ENCODE data around the gene NDC1. TPM values are rescaled to one million over a fixed set of nuclear protein-coding genes. Genes with fewer than 3 reads are reported as not detected.
"Not testable (repeated sequence)": the region's sequence is repeated elsewhere in the genome, so short reads cannot be mapped to it uniquely, and the experiment has no call there.

The NDC1 gene
- total and polyA plus RNA-seq, 2 donors, result 9.4 to 22.1 TPM

GRCh38 chr1:53766194-53766742 is 71.8 kb downstream of the NDC1 start:
- WGBS, result 94% methylated on average over 3 of the region's 3 CpGs
- Histone ChIP-seq H3K27ac (ENCODE audit: low read depth in 1 of 2, low read length in 1 of 2) (no peak overlapping the region), H3K36me3 (ENCODE audit: control insufficient read depth in 2 of 2, insufficient read depth in 2 of 2, low read length in 1 of 2) (peaks cover 0 to 26% of the 10 kb centered on the region in 2 donors)

GRCh38 chr1:53765657-53766056 is 72.4 kb downstream of the NDC1 start:
- Histone ChIP-seq H3K4me1 (ENCODE audit: control insufficient read depth in 2 of 2, insufficient read depth in 2 of 2, low read length in 2 of 2) (no peaks in the 10 kb centered on the region), H3K4me3 (ENCODE audit: low read length in 2 of 2) (no peak overlapping the region), H3K27ac (ENCODE audit: low read depth in 1 of 2, low read length in 1 of 2) (no peak overlapping the region), H3K9me3 (ENCODE audit: control insufficient read depth in 2 of 2, insufficient read depth in 1 of 2, low read length in 1 of 2) (no peaks in the 10 kb centered on the region), H3K36me3 (ENCODE audit: control insufficient read depth in 2 of 2, insufficient read depth in 2 of 2, low read length in 1 of 2) (peaks cover 0 to 22% of the 10 kb centered on the region in 2 donors), H3K27me3 (ENCODE audit: control insufficient read depth in 2 of 2, insufficient read depth in 1 of 2, low read length in 1 of 2) (no peaks in the 10 kb centered on the region)
- WGBS, result 95% methylated on average over 1 of the region's 1 CpG
- DNase-seq (ENCODE audit: low read depth in 6 of 9, low spot score in 9 of 9), result peak in 1 of 9 donors; percentile 8

More at GRCh38 chr1:53766194-53766742, 71.8 kb downstream of the NDC1 start:
- H3K9me3 ChIP-seq (ENCODE audit: control insufficient read depth in 2 of 2, insufficient read depth in 1 of 2, low read length in 1 of 2), result no peaks in the 10 kb centered on the region
- no peaks in the 10 kb centered on the region for H3K27me3 ChIP-seq (ENCODE audit: control insufficient read depth in 2 of 2, insufficient read depth in 1 of 2, low read length in 1 of 2)
- no peak for DNase-seq (ENCODE audit: low read depth in 6 of 9, low spot score in 9 of 9)
- no peak overlapping the region for H3K4me3 ChIP-seq (ENCODE audit: low read length in 2 of 2)
- H3K4me1 ChIP-seq (ENCODE audit: control insufficient read depth in 2 of 2, insufficient read depth in 2 of 2, low read length in 2 of 2), result no peaks in the 10 kb centered on the region

- Histone ChIP-seq H3K27me3 (ENCODE audit: control insufficient read depth in 2 of 2, insufficient read depth in 1 of 2, low read length in 1 of 2) (no peaks in the 10 kb centered on the region), H3K27ac (ENCODE audit: low read depth in 1 of 2, low read length in 1 of 2) (no peak overlapping the region), H3K4me3 (ENCODE audit: low read length in 2 of 2) (no peak overlapping the region), H3K4me1 (ENCODE audit: control insufficient read depth in 2 of 2, insufficient read depth in 2 of 2, low read length in 2 of 2) (no peaks in the 10 kb centered on the region), H3K36me3 (ENCODE audit: control insufficient read depth in 2 of 2, insufficient read depth in 2 of 2, low read length in 1 of 2) (peaks cover 0 to 11% of the 10 kb centered on the region in 2 donors), H3K9me3 (ENCODE audit: control insufficient read depth in 2 of 2, insufficient read depth in 1 of 2, low read length in 1 of 2) (no peaks in the 10 kb centered on the region)
- WGBS, result 98% methylated on average over 2 of the region's 2 CpGs
- DNase-seq (ENCODE audit: low read depth in 6 of 9, low spot score in 9 of 9), result no peak
Measured at GRCh38 chr1:53763911-53764310, 74.2 kb downstream of the NDC1 start.

GRCh38 chr1:53763461-53763860 is 74.6 kb downstream of the NDC1 start:
- 99% methylated on average over 4 of the region's 4 CpGs for WGBS

GRCh38 chr1:53760497-53760896 is 77.6 kb downstream of the NDC1 start:
- H3K27ac ChIP-seq (ENCODE audit: low read depth in 1 of 2, low read length in 1 of 2); H3K9me3 ChIP-seq (ENCODE audit: control insufficient read depth in 2 of 2, insufficient read depth in 1 of 2, low read length in 1 of 2); H3K27me3 ChIP-seq (ENCODE audit: control insufficient read depth in 2 of 2, insufficient read depth in 1 of 2, low read length in 1 of 2); DNase-seq (ENCODE audit: low read depth in 6 of 9, low spot score in 9 of 9); H3K36me3 ChIP-seq (ENCODE audit: control insufficient read depth in 2 of 2, insufficient read depth in 2 of 2, low read length in 1 of 2); H3K4me1 ChIP-seq (ENCODE audit: control insufficient read depth in 2 of 2, insufficient read depth in 2 of 2, low read length in 2 of 2); H3K4me3 ChIP-seq (ENCODE audit: low read length in 2 of 2): not testable (repeated sequence)
- 97% methylated on average over 7 of the region's 7 CpGs for WGBS

More at GRCh38 chr1:53763461-53763860, 74.6 kb downstream of the NDC1 start:
- H3K4me1 ChIP-seq (ENCODE audit: control insufficient read depth in 2 of 2, insufficient read depth in 2 of 2, low read length in 2 of 2), result no peaks in the 10 kb centered on the region
- H3K9me3 ChIP-seq (ENCODE audit: control insufficient read depth in 2 of 2, insufficient read depth in 1 of 2, low read length in 1 of 2), result no peaks in the 10 kb centered on the region
- H3K4me3 ChIP-seq (ENCODE audit: low read length in 2 of 2), result no peak overlapping the region
- no peaks in the 10 kb centered on the region for H3K27me3 ChIP-seq (ENCODE audit: control insufficient read depth in 2 of 2, insufficient read depth in 1 of 2, low read length in 1 of 2)
- H3K36me3 ChIP-seq (ENCODE audit: control insufficient read depth in 2 of 2, insufficient read depth in 2 of 2, low read length in 1 of 2), result peaks cover 0 to 6% of the 10 kb centered on the region in 2 donors
- no peak overlapping the region for H3K27ac ChIP-seq (ENCODE audit: low read depth in 1 of 2, low read length in 1 of 2)
- DNase-seq (ENCODE audit: low read depth in 6 of 9, low spot score in 9 of 9), result no peak

GRCh38 chr1:53755874-53756273 is 82.2 kb downstream of the NDC1 start:
- Histone ChIP-seq H3K4me3 (ENCODE audit: low read length in 2 of 2) (no peak overlapping the region), H3K4me1 (ENCODE audit: control insufficient read depth in 2 of 2, insufficient read depth in 2 of 2, low read length in 2 of 2) (no peaks in the 10 kb centered on the region), H3K27ac (ENCODE audit: low read depth in 1 of 2, low read length in 1 of 2) (no peak overlapping the region), H3K27me3 (ENCODE audit: control insufficient read depth in 2 of 2, insufficient read depth in 1 of 2, low read length in 1 of 2) (no peaks in the 10 kb centered on the region), H3K9me3 (ENCODE audit: control insufficient read depth in 2 of 2, insufficient read depth in 1 of 2, low read length in 1 of 2) (no peaks in the 10 kb centered on the region), H3K36me3 (ENCODE audit: control insufficient read depth in 2 of 2, insufficient read depth in 2 of 2, low read length in 1 of 2) (no peaks in the 10 kb centered on the region)
- WGBS, result 99% methylated on average over 5 of the region's 5 CpGs
- DNase-seq (ENCODE audit: low read depth in 6 of 9, low spot score in 9 of 9), result no peak

- H3K27me3 ChIP-seq (ENCODE audit: control insufficient read depth in 2 of 2, insufficient read depth in 1 of 2, low read length in 1 of 2), result no peaks in the 10 kb centered on the region
- DNase-seq (ENCODE audit: low read depth in 6 of 9, low spot score in 9 of 9), result peak in 8 of 9 donors; percentile 11 to 56 (median 24)
- H3K9me3 ChIP-seq (ENCODE audit: control insufficient read depth in 2 of 2, insufficient read depth in 1 of 2, low read length in 1 of 2), result no peaks in the 10 kb centered on the region
- no peaks in the 10 kb centered on the region for H3K4me1 ChIP-seq (ENCODE audit: control insufficient read depth in 2 of 2, insufficient read depth in 2 of 2, low read length in 2 of 2)
- H3K4me3 ChIP-seq (ENCODE audit: low read length in 2 of 2), result no peak overlapping the region
- WGBS, result 63% methylated on average over 6 of the region's 6 CpGs
- H3K27ac ChIP-seq (ENCODE audit: low read depth in 1 of 2, low read length in 1 of 2), result no peak overlapping the region
- H3K36me3 ChIP-seq (ENCODE audit: control insufficient read depth in 2 of 2, insufficient read depth in 2 of 2, low read length in 1 of 2), result no peaks in the 10 kb centered on the region
Measured at GRCh38 chr1:53754484-53755312, 83.4 kb downstream of the NDC1 start.

GRCh38 chr1:53752281-53752680 is 85.8 kb downstream of the NDC1 start:
- H3K27ac ChIP-seq (ENCODE audit: low read depth in 1 of 2, low read length in 1 of 2), result no peak overlapping the region
- H3K4me1 ChIP-seq (ENCODE audit: control insufficient read depth in 2 of 2, insufficient read depth in 2 of 2, low read length in 2 of 2), result no peaks in the 10 kb centered on the region
- peaks cover 0 to 4% of the 10 kb centered on the region in 2 donors for H3K27me3 ChIP-seq (ENCODE audit: control insufficient read depth in 2 of 2, insufficient read depth in 1 of 2, low read length in 1 of 2)
- WGBS, result 97% methylated on average over 6 of the region's 6 CpGs
- DNase-seq (ENCODE audit: low read depth in 6 of 9, low spot score in 9 of 9), result no peak
- H3K4me3 ChIP-seq (ENCODE audit: low read length in 2 of 2), result no peak overlapping the region
- H3K36me3 ChIP-seq (ENCODE audit: control insufficient read depth in 2 of 2, insufficient read depth in 2 of 2, low read length in 1 of 2), result no peaks in the 10 kb centered on the region
- H3K9me3 ChIP-seq (ENCODE audit: control insufficient read depth in 2 of 2, insufficient read depth in 1 of 2, low read length in 1 of 2), result no peaks in the 10 kb centered on the region

GRCh38 chr1:53747841-53748240 is 90.3 kb downstream of the NDC1 start:
- Histone ChIP-seq H3K36me3 (ENCODE audit: control insufficient read depth in 2 of 2, insufficient read depth in 2 of 2, low read length in 1 of 2) (no peaks in the 10 kb centered on the region), H3K4me3 (ENCODE audit: low read length in 2 of 2) (no peak overlapping the region), H3K27me3 (ENCODE audit: control insufficient read depth in 2 of 2, insufficient read depth in 1 of 2, low read length in 1 of 2) (peaks cover 0 to 6% of the 10 kb centered on the region in 2 donors), H3K9me3 (ENCODE audit: control insufficient read depth in 2 of 2, insufficient read depth in 1 of 2, low read length in 1 of 2) (no peaks in the 10 kb centered on the region), H3K27ac (ENCODE audit: low read depth in 1 of 2, low read length in 1 of 2) (no peak overlapping the region), H3K4me1 (ENCODE audit: control insufficient read depth in 2 of 2, insufficient read depth in 2 of 2, low read length in 2 of 2) (no peaks in the 10 kb centered on the region)
- DNase-seq (ENCODE audit: low read depth in 6 of 9, low spot score in 9 of 9), result no peak
- WGBS, result 95% methylated on average over 8 of the region's 8 CpGs

All from thymus (tissue), 11 donors.